Measurements from ENCODE around the gene DMRTB1.

DMRTB1 gene

DNA sequence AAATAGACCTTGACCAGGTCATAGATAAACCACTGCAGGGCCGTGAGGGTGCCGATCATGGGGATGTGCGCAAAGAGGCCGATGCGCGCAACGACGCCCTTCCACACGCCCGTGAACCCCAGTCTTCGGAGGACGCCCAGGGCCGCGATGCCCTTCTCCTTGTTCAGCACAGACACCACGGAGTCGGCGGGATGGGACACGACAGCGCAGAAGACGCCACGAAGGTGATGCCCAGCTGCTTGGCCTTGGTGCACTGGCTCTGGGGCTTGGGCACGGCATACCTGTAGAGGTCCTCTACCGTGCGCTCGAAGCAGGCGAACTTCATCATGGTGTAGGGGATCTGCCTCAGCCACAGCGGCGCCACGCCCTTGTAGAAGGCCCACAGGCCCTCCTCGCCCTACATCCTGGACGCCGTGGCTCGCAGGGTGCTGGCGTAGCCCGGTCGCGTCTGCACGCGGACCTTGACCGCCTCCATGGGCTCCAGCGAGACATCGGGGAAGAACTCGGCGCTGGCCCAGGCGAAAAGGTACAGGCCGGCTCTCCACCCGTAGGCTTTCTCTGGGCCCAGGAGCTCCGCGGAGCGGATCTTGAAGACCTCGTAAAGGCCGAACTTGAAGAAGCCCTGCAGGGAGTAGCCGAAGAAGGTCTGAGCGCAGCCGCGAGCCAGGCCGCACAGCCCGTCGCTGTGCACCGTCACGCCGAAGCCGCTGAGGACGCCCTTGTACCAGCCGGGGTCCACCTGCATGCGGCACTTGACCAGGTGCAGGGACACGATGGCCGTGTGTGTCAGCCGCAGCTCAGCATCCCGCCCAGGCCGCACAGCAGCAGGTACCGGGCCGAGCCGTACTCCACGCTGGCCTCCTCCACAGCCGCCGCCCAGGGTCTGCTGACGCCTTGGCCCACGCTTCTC is 20.5 kb upstream of the DMRTB1 start:
- 97% methylated on average over 79 of the region's 79 CpGs for whole genome bisulfite sequencing

DNA sequence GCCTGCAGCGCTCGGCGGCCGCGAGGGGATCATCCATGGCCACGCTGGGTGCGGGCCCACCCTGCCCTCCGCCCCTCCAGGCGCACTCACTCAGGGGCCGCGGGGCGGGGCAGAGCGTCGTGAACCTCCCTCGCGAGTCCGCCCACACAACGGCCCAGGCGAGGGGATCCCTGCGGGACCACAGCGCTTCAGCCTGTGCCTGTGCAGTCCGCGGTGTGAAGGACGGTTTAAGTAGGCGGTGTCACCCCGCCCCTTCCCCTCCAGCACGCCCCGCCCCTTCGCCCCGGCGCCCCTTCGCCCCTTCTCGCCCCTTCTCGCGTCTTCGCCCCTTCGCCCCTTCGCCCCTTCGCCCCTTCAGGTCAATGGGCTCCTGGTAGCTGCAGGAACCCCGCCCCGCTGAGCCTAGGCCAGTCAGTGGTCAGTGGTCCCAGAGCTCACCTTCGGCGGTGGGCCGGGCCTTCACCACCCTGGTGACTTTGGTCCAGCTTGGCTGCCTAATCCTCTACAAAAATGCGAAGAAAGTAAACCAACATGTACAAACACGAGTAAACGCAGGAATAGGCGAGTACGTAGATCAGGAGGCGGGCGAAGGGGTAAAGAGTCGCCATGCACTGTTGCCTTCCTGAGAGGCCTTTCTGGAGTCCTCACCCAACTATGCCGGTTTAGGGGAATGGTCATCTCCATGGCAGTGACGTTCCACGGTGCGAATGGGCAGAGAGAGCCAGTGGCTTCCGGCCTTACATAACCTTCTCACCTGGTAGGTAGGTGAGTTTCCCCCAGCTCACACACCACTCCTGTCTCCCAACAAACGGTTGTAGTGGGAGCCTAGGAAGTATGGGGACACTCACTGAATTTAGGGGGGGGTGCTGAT is 19.6 kb upstream of the DMRTB1 start:
- H3K9ac ChIP-seq (ENCODE audit: low read depth, low read length) = no peak overlapping the region
- H3K36me3 ChIP-seq (ENCODE audit: insufficient read depth, low read length) = 0 out of 2 replicates have a peak, but pooled peaks cover 3% of the 10 kb centered on the region
- no peaks in the 10 kb centered on the region for H3K27me3 ChIP-seq (ENCODE audit: insufficient read depth, low read length)
- peaks cover 18% of the 10 kb centered on the region for H3K4me1 ChIP-seq (ENCODE audit: insufficient read depth, low read length)
- H3K4me3 ChIP-seq (ENCODE audit: low read length) = no peak overlapping the region
- peaks cover 26% of the 10 kb centered on the region for H3K9me3 ChIP-seq (ENCODE audit: insufficient read depth, low read depth, low read length)
- WGBS = 95% methylated on average over 56 of the region's 58 CpGs
- no peak overlapping the region for H3K27ac ChIP-seq (ENCODE audit: low read depth, low read length)

More for the DNA sequence above, 20.5 kb upstream of the DMRTB1 start:
- Histone ChIP-seq H3K4me3 (ENCODE audit: low read length) (no peak overlapping the region), H3K27ac (ENCODE audit: low read depth, low read length) (no peak overlapping the region), H3K27me3 (ENCODE audit: insufficient read depth, low read length) (no peaks in the 10 kb centered on the region), H3K9me3 (ENCODE audit: insufficient read depth, low read depth, low read length) (peaks cover 33% of the 10 kb centered on the region), H3K36me3 (ENCODE audit: insufficient read depth, low read length) (0 out of 2 replicates have a peak, but pooled peaks cover 3% of the 10 kb centered on the region), H3K9ac (ENCODE audit: low read depth, low read length) (no peak overlapping the region), H3K4me1 (ENCODE audit: insufficient read depth, low read length) (peaks cover 18% of the 10 kb centered on the region)

DNA sequence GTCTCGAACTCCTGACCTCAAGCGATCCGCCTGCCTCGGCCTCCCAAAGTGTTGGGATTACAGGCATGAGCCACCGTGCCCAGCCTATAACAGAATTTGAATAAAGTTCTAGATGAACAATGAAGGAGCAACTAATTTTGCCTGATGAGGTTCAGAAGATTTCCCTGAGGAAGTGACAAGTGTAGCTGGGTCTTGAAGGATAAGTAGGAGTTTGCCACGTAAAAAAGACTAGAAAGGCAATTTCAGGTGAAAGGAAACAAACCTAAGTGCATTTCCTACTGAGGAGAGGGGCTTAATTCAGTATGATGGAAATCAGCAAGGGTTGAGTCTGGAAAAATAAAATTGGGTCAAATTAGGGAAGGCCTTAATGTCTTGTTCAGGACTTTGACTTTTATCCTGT is 18.6 kb upstream of the DMRTB1 start:
- peaks cover 18% of the 10 kb centered on the region for H3K9me3 ChIP-seq (ENCODE audit: insufficient read depth, low read depth, low read length)
- WGBS = 92% methylated on average over 6 of the region's 6 CpGs
- H3K4me1 ChIP-seq (ENCODE audit: insufficient read depth, low read length) = peaks cover 18% of the 10 kb centered on the region
- H3K4me3 ChIP-seq (ENCODE audit: low read length) = no peak overlapping the region
- H3K27ac ChIP-seq (ENCODE audit: low read depth, low read length) = no peak overlapping the region
- no peaks in the 10 kb centered on the region for H3K27me3 ChIP-seq (ENCODE audit: insufficient read depth, low read length)
- 0 out of 2 replicates have a peak, but pooled peaks cover 3% of the 10 kb centered on the region for H3K36me3 ChIP-seq (ENCODE audit: insufficient read depth, low read length)
- no peak overlapping the region for H3K9ac ChIP-seq (ENCODE audit: low read depth, low read length)

DNA sequence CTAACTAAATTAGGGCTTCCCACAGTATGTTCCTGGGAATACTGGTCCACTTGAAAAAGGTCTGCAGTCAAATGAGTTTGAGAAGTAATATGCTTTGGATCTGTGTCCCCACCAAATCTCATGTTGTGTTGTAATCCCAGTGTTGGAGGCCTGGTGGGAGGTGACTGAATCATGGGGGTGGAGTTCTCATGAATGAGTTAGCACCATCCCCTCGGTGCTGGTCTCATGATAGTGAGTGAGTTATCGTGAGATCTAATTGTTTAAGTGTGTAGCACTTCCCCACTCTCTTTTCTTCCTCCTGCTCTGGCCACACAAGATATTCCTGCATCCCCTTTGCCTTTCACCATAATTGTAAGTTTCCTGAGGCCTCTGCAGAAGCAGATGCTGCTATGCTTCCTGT is 16.9 kb upstream of the DMRTB1 start:
- H3K27me3 ChIP-seq (ENCODE audit: insufficient read depth, low read length) = no peaks in the 10 kb centered on the region
- H3K4me3 ChIP-seq (ENCODE audit: low read length) = no peak overlapping the region
- H3K36me3 ChIP-seq (ENCODE audit: insufficient read depth, low read length) = 0 out of 2 replicates have a peak, but pooled peaks cover 3% of the 10 kb centered on the region
- peak overlapping the region; percentile 15; the same call in 1 of the 2 replicates for H3K9ac ChIP-seq (ENCODE audit: low read depth, low read length)
- WGBS = 9% methylated on average over 1 of the region's 2 CpGs
- peak overlapping the region; percentile 50 for H3K27ac ChIP-seq (ENCODE audit: low read depth, low read length)
- H3K9me3 ChIP-seq (ENCODE audit: insufficient read depth, low read depth, low read length) = peaks cover 17% of the 10 kb centered on the region
- H3K4me1 ChIP-seq (ENCODE audit: insufficient read depth, low read length) = peaks cover 19% of the 10 kb centered on the region

DNA sequence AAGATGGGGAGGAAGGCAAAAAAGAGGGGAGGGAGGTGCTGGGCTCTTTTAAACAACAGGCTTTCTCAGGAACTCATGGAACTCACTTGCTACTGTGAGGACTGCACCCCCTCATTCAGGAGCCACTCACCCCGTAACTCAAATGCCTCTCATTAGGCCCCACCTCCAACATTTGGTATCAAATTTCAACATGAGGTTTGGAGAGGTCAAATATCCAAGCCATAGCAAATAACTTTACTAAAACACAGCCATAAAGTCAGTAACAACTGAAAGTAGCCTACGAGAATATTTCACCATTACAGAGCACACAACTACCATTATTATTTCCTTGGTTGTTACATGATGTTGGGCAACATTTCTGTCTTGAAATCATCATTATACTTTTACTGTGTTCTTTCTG is 13.1 kb upstream of the DMRTB1 start:
- Histone ChIP-seq H3K27ac (ENCODE audit: low read depth, low read length) (no peak overlapping the region), H3K36me3 (ENCODE audit: insufficient read depth, low read length) (no peaks in the 10 kb centered on the region), H3K9ac (ENCODE audit: low read depth, low read length) (no peak overlapping the region), H3K4me3 (ENCODE audit: low read length) (no peak overlapping the region), H3K4me1 (ENCODE audit: insufficient read depth, low read length) (peaks cover 47% of the 10 kb centered on the region), H3K9me3 (ENCODE audit: insufficient read depth, low read depth, low read length) (0 out of 2 replicates have a peak, but pooled peaks cover 2% of the 10 kb centered on the region), H3K27me3 (ENCODE audit: insufficient read depth, low read length) (no peaks in the 10 kb centered on the region)
- 85% methylated on average over 2 of the region's 2 CpGs for WGBS

DNA sequence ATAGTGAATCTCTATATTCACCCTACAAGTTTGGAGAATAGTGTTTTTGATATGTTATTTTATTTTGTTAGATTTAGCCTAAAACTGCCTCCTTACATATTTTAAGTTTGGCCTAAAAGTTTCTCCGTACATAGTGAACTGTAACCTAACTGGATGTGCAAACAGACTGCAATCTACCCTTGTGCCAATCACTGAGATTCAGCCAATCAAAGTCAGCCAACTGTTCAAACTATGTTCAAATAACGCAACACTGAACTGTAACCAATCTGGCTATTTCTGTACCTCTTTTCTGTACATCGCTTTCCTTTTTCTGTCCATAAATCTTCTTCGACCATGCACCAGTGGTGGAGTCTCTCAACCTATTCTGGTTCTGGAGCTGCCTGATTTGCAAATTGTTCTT is 11.8 kb upstream of the DMRTB1 start:
- 96% methylated on average over 4 of the region's 4 CpGs for WGBS
- no peak overlapping the region for H3K4me3 ChIP-seq (ENCODE audit: low read length)
- H3K4me1 ChIP-seq (ENCODE audit: insufficient read depth, low read length) = peaks cover 40% of the 10 kb centered on the region
- H3K27ac ChIP-seq (ENCODE audit: low read depth, low read length) = peak overlapping the region; percentile 32; the same call in 1 of the 2 replicates
- 0 out of 2 replicates have a peak, but pooled peaks cover 2% of the 10 kb centered on the region for H3K9me3 ChIP-seq (ENCODE audit: insufficient read depth, low read depth, low read length)
- no peaks in the 10 kb centered on the region for H3K27me3 ChIP-seq (ENCODE audit: insufficient read depth, low read length)
- H3K9ac ChIP-seq (ENCODE audit: low read depth, low read length) = no peak overlapping the region; the same call in 1 of the 2 replicates
- no peaks in the 10 kb centered on the region for H3K36me3 ChIP-seq (ENCODE audit: insufficient read depth, low read length)

DNA sequence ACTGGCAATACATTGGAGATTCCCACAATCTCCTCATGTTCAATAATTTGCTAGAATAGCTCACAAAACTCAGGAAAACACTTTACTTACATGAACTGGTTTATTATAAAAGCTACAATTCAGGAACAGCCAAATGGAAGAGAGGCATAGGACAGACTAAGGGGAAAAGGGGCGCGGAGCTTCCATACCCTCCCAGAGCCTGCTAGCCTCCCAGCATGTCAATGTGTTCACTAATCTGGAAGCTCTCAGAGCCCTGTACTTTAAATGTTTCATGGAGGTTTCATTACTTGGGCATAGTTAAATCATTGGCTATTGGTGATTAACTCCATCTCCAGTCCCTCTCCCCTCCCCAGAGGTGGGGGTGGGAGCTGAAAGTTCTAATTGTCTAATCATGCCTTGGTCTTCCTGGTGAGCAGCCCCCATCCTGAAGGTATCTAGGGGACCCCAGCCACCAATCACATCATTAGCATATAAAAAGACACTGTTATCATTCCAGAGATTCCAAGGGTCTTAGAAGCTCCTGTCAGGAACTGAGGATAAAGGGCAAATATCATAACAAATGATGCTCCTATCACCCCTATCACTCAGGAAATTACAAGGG is 10.9 kb upstream of the DMRTB1 start:
- 0 out of 2 replicates have a peak, but pooled peaks cover 2% of the 10 kb centered on the region for H3K9me3 ChIP-seq (ENCODE audit: insufficient read depth, low read depth, low read length)
- H3K36me3 ChIP-seq (ENCODE audit: insufficient read depth, low read length) = no peaks in the 10 kb centered on the region
- peak overlapping the region; percentile 15; the same call in 1 of the 2 replicates for H3K4me3 ChIP-seq (ENCODE audit: low read length)
- H3K27me3 ChIP-seq (ENCODE audit: insufficient read depth, low read length) = no peaks in the 10 kb centered on the region
- peaks cover 41% of the 10 kb centered on the region for H3K4me1 ChIP-seq (ENCODE audit: insufficient read depth, low read length)
- H3K27ac ChIP-seq (ENCODE audit: low read depth, low read length) = peak overlapping the region; percentile 85
- peak overlapping the region; percentile 52; the same call in 1 of the 2 replicates for H3K9ac ChIP-seq (ENCODE audit: low read depth, low read length)
- WGBS = 23% methylated on average over 2 of the region's 2 CpGs

DNA sequence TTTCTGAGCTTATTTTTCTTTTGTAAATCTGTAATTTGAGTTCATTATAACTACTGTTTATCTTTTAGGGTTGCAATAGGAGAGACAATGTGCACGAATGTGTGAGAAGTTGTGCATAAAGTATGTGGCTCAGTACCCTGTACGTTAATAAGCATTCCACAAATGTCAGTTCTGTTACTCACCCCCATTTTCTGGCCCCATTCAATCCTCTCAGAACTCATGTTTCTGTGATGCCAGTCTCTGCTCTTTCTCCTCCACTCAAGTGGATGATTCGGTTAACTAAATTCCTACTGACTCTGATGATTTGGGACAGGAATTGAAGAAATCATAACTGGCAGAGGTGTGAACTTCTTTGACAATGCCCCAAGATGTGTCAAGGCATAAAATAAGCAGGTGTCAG is 10.2 kb upstream of the DMRTB1 start:
- 25% methylated on average over 3 of the region's 3 CpGs for WGBS

DNA sequence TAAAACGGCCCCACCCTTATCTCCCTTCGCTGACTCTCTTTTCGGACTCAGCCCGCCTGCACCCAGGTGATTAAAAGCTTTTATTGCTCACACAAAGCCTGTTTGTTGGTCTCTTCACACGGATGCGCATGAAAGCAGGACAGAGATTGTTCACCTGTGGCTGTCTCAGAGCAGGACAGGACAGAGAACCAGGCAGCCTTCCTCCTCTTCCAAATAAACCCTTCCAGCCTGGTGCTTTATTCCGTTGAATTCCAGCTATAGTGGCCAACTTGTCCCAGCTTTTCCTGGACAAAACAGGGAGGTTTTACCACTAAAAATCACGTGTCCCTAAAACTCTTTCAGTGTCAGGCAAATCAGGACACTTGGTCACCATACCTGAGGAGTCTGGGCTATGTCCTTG is 9.5 kb upstream of the DMRTB1 start:
- H3K27ac ChIP-seq (ENCODE audit: low read depth, low read length) = peak overlapping the region; percentile 70

More for the DNA sequence above, 10.2 kb upstream of the DMRTB1 start:
- H3K4me1 ChIP-seq (ENCODE audit: insufficient read depth, low read length) = peaks cover 41% of the 10 kb centered on the region
- 0 out of 2 replicates have a peak, but pooled peaks cover 2% of the 10 kb centered on the region for H3K9me3 ChIP-seq (ENCODE audit: insufficient read depth, low read depth, low read length)
- no peak overlapping the region for H3K4me3 ChIP-seq (ENCODE audit: low read length)
- no peaks in the 10 kb centered on the region for H3K36me3 ChIP-seq (ENCODE audit: insufficient read depth, low read length)
- H3K27ac ChIP-seq (ENCODE audit: low read depth, low read length) = peak overlapping the region; percentile 85
- H3K9ac ChIP-seq (ENCODE audit: low read depth, low read length) = peak overlapping the region; percentile 50; the same call in 1 of the 2 replicates
- H3K27me3 ChIP-seq (ENCODE audit: insufficient read depth, low read length) = no peaks in the 10 kb centered on the region

DNA sequence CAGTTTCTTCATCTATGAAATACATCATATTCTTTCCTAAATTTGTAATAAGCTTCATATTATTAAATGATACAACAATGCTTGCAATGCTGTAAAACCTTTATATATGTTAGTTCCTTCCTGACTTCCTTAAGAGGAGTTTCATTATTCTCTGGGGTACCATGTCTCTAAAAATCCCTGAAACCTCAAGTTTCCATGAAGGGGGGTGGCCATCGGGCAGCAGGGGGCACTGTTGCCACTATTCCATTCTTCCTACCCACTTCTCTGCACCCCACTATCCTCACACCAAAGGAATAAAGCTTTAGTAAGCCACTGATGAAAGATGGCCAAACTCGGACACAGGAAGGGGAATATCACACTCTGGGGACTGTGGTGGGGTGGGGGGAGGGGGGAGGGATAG is 9.0 kb upstream of the DMRTB1 start:
- Histone ChIP-seq H3K9ac (ENCODE audit: low read depth, low read length) (no peak overlapping the region; the same call in 1 of the 2 replicates), H3K36me3 (ENCODE audit: insufficient read depth, low read length) (no peaks in the 10 kb centered on the region), H3K27ac (ENCODE audit: low read depth, low read length) (peak overlapping the region; percentile 70), H3K4me1 (ENCODE audit: insufficient read depth, low read length) (peaks cover 41% of the 10 kb centered on the region), H3K27me3 (ENCODE audit: insufficient read depth, low read length) (no peaks in the 10 kb centered on the region), H3K4me3 (ENCODE audit: low read length) (no peak overlapping the region), H3K9me3 (ENCODE audit: insufficient read depth, low read depth, low read length) (0 out of 2 replicates have a peak, but pooled peaks cover 2% of the 10 kb centered on the region)
- whole genome bisulfite sequencing = 38% methylated on average over 2 of the region's 2 CpGs

More for the DNA sequence above, 9.5 kb upstream of the DMRTB1 start:
- Histone ChIP-seq H3K27me3 (ENCODE audit: insufficient read depth, low read length) (no peaks in the 10 kb centered on the region), H3K4me3 (ENCODE audit: low read length) (no peak overlapping the region), H3K9me3 (ENCODE audit: insufficient read depth, low read depth, low read length) (0 out of 2 replicates have a peak, but pooled peaks cover 2% of the 10 kb centered on the region), H3K36me3 (ENCODE audit: insufficient read depth, low read length) (no peaks in the 10 kb centered on the region), H3K4me1 (ENCODE audit: insufficient read depth, low read length) (peaks cover 41% of the 10 kb centered on the region), H3K9ac (ENCODE audit: low read depth, low read length) (peak overlapping the region; percentile 45; the same call in 1 of the 2 replicates)
- WGBS = 11% methylated on average over 8 of the region's 8 CpGs
